Testis (tissue), 3 donors: ENCODE data around the gene MACF1. TPM values are rescaled to one million over a fixed set of nuclear protein-coding genes. Genes with fewer than 3 reads are reported as not detected.

Experiments
- DNase-seq: peaks from one replicate; pipeline ENCODE4 v3.0.0-alpha.2; 2019
- H3K27ac ChIP-seq, 2 donors: fragments of 200-600 bp; sonication (generic); one replicate each; pipeline ENCODE4 v1.5.1; 2019
- H3K27me3 ChIP-seq: fragments of 200-600 bp; sonication (generic); one replicate; pipeline ENCODE4 v1.5.1; 2019
- H3K36me3 ChIP-seq: fragments of 200-600 bp; sonication (generic); one replicate; pipeline ENCODE4 v1.5.1; 2017; ENCODE audit warnings: low read depth; ENCODE audit errors: missing control alignments
- H3K4me1 ChIP-seq: fragments of 200-600 bp; sonication (generic); one replicate; pipeline ENCODE4 v1.5.1; 2019
- H3K4me3 ChIP-seq, 2 donors: fragments of 200-600 bp; sonication (generic); one replicate each; pipeline ENCODE4 v1.5.1; 2017 to 2019
- H3K9me3 ChIP-seq: fragments of 200-600 bp; sonication (generic); one replicate; pipeline ENCODE4 v1.5.1; 2017
- POLR2A ChIP-seq: fragments of 450-650 bp; IDR thresholded peaks from one replicate; pipeline ENCODE4 v1.6.1; 2017; ENCODE audit warnings: antibody characterized with exemption, mild to moderate bottlenecking, moderate library complexity
- WGBS, 2 donors: methylation state at CpG; one replicate each; pipeline ENCODE4 v1.1.5; 2018; 5-methylcytosine and 5-hydroxymethylcytosine counted together
- intact Hi-C: fragments of 100-400 bp; cut with DNase I; formaldehyde crosslinking; loops from one replicate; pipeline ENCODE4 v1.15.1; 2023; ENCODE audit warnings: low total_unique reads
- polyA plus RNA-seq: library from polyadenylated mRNA; stranded (reverse); fragments of 350-450 nt; fragmentation: Illumina TruSeq; extraction: RNeasy Lipid Tissue Mini Kit (QIAGEN cat#74804); gene quantifications from one replicate; pipeline ENCODE4 v1.2.3, GENCODE V29; 2014; ENCODE audit warnings: low read depth, low replicate concordance; ENCODE audit not compliant: insufficient read depth
- total RNA-seq, 2 donors: library from RNA; depleted of rRNA; stranded (reverse); fragments of >200 nt; gene quantifications; one replicate each; pipeline ENCODE4 v1.2.3, GENCODE V29; 2016
- TF ChIP-seq, protein P1 (sequence below), 3 experiments: fragments of 450-650 bp in 2 of 3; fragments of 200-600 bp in 1 of 3; sonication (generic) in 1 of 3; IDR thresholded peaks; one replicate each; pipeline ENCODE4 v1.5.1; 2016 to 2019; ENCODE audit warnings: antibody characterized with exemption in 3 of 3, mild to moderate bottlenecking in 2 of 3, moderate library complexity in 1 of 3

The MACF1 gene
- total and polyA plus RNA-seq, 3 donors from 2014 or later, result 136 to 494 (median 422) TPM

DNA sequence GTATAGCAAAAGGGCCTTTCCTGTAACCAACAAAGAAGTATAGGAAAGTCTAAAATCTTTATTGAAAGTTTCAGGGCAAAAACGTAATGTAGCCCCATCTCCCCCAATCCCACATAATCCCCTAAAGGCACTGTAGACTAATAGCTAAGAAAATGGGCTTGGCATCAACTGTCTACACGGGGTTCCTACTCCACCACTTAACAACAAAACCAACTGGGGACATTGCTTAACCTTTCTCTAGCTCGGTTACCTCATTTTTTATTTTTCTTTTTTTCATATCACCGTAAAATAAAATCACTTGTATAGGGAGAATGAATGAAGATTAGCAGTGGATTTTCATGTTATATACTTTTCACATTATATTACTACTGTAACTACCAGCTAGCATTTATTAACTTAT lies 12.3 kb downstream of the MACF1 start:
- intact Hi-C loops, result no loop called here
- Histone ChIP-seq H3K9me3 (no peaks in the 10 kb centered on the region), H3K27ac (no peak overlapping the region), H3K4me1 (peaks cover 16% of the 10 kb centered on the region), H3K4me3 (no peak overlapping the region), H3K27me3 (no peaks in the 10 kb centered on the region), H3K36me3 (no peaks in the 10 kb centered on the region)
- DNase-seq, result no peak
- WGBS, 2 donors, result 87 to 92% methylated on average over 4 of the region's 4 CpGs
- TF ChIP-seq POLR2A, result no peak
- TF ChIP-seq, protein P1, sequence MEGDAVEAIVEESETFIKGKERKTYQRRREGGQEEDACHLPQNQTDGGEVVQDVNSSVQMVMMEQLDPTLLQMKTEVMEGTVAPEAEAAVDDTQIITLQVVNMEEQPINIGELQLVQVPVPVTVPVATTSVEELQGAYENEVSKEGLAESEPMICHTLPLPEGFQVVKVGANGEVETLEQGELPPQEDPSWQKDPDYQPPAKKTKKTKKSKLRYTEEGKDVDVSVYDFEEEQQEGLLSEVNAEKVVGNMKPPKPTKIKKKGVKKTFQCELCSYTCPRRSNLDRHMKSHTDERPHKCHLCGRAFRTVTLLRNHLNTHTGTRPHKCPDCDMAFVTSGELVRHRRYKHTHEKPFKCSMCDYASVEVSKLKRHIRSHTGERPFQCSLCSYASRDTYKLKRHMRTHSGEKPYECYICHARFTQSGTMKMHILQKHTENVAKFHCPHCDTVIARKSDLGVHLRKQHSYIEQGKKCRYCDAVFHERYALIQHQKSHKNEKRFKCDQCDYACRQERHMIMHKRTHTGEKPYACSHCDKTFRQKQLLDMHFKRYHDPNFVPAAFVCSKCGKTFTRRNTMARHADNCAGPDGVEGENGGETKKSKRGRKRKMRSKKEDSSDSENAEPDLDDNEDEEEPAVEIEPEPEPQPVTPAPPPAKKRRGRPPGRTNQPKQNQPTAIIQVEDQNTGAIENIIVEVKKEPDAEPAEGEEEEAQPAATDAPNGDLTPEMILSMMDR (IDR thresholded peaks at IDR 0.05), result no peak

DNA sequence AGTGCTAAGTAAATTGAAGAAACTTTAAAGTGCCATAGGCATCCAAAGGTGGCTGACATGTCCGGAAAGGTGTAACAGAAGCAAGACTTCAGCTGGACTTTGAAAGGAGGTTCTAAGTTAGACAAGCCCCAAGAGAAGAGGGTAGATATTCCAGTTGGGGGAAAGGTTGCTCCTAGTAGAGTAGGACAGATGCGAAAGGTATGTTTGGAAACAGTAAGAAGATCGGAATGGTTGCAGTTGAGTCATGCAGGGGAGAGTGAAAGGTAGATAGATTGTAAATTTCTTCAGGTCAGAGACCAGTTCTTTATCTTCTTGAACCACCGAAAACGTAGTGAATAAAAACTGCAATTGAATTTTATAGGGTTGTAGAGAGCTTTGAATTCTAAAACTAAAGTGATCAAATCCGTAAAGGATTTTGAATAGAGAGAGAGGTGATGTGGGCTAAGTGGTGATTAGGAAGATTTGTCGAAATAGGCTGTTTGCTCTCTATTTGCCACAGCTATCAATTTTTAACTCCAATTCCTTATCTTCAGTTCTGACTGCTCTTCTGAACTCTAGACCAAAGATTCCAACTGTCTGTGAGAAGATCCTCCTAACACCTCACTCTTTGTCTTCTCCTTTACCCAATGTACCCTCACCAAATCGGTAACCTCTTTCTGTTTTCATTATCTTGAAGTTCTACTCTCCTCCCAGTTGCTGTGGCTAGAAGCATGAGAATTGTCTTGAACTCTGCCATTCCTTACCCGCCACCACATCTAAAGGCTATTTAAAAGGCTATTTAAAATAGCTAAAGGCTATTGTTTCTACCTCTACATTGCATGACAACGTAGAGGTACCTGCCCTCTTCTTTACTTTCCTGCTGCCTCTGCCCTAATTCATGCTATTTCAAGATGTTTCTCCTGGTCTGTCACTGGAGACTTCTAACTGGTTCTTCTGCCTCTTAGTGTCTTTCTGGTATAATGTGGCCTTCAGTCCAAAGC lies 16.7 kb downstream of the MACF1 start:
- DNase-seq, result no peak
- TF ChIP-seq POLR2A, result no peak
- TF ChIP-seq, protein P1 (IDR thresholded peaks at IDR 0.05), result no peak
- Histone ChIP-seq H3K4me3 (no peak overlapping the region), H3K27me3 (no peaks in the 10 kb centered on the region), H3K27ac (no peak overlapping the region), H3K4me1 (no peaks in the 10 kb centered on the region), H3K36me3 (no peaks in the 10 kb centered on the region), H3K9me3 (no peaks in the 10 kb centered on the region)
- 87 to 93% methylated on average over 10 of the region's 10 CpGs for WGBS, 2 donors
- intact Hi-C loops, result no loop called here

DNA sequence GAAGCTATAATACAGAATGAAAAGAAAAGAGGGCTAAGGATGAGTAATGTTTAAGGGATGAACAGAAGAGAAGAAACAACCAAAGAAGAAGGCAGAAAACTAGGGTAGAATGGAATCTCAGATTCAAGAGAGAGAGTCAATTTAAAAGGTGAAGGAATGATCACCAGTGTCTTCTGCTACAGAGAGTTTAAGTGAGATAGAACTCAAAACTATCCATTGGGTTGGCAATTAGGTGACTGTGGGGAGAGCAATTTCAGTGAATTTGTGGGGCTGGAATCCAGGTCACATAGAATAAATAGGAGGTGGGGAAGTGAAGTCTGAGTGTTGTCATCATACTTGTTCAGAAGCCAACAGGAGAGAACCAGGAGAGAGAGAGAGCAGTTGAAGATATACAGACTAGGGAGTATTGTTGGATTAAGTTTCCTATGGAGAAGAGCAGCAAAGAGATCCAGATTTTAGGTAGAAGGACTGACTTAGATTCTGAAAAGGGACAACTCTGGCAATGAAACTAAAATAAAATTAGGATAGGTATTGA lies 19.9 kb downstream of the MACF1 start:
- Histone ChIP-seq H3K4me1 (no peaks in the 10 kb centered on the region), H3K27ac (no peak overlapping the region), H3K4me3 (no peak overlapping the region), H3K9me3 (no peaks in the 10 kb centered on the region), H3K27me3 (no peaks in the 10 kb centered on the region), H3K36me3 (no peaks in the 10 kb centered on the region)
- DNase-seq, result no peak
- intact Hi-C loops, result no loop called here
- TF ChIP-seq, protein P1 (IDR thresholded peaks at IDR 0.05), result no peak
- no peak for TF ChIP-seq POLR2A

DNA sequence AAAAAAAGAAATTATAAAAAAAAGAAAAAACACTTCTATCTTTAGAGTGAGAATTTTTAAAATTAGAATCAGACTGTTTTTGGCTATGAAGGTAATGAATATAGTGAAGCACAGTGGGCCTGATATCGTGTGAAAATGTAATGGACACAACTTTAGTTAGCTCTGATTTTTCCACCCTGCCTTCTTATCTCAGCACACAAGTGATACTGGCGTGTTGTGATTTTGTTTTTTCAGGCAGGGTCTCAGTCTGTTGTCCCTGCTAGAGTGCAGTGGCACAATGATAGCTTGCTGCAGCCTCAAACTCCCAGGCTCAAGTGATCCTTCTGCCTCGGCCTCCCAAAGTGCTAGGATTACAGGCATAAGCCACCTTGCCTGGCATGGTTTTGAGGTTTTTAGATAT lies 22.3 kb downstream of the MACF1 start:
- H3K27me3 ChIP-seq, result no peaks in the 10 kb centered on the region
- 77 to 85% methylated on average over 3 of the region's 3 CpGs for WGBS, 2 donors
- DNase-seq, result no peak
- H3K36me3 ChIP-seq, result no peaks in the 10 kb centered on the region
- H3K4me1 ChIP-seq, result peaks cover 3% of the 10 kb centered on the region
- H3K9me3 ChIP-seq, result no peaks in the 10 kb centered on the region
- no peak overlapping the region for H3K4me3 ChIP-seq
- intact Hi-C loops, result no loop called here
- no peak overlapping the region for H3K27ac ChIP-seq
- no peak for TF ChIP-seq POLR2A
- TF ChIP-seq, protein P1 (IDR thresholded peaks at IDR 0.05), result no peak
